ENCODE results near the gene PANX3. TPM values are rescaled to one million over a fixed set of nuclear protein-coding genes. Genes with fewer than 3 reads are reported as not detected.

The PANX3 gene
- total and polyA plus RNA-seq, 4 donors, result not detected

DNA sequence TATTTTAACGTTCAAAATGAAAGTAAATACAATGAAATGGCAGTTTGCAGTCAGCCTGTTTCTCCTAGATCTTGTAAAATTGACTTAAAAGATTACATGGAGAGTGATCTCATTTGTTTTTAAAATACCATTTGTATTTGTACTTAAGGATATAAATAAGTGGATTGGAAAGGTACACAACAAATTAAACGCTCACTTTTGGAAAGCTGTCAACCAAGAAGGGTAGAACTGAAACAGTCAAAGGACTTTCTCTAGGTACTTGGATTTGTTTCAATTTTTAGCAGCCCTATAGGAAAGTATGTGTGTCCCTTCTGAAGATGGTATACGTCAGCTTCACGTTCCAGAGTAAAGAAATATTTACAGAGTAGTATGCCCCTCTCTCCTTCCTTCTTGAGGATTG is 18.7 kb downstream of the PANX3 start:
- ATAC-seq (ENCODE audit: insufficient read depth, low FRiP score), result no peak
- Histone ChIP-seq H3K4me1 (ENCODE audit: control insufficient read depth in 5 of 5, insufficient read depth in 5 of 5, low read length in 5 of 5) (no peaks in the 10 kb centered on the region), H3K4me3 (no peak overlapping the region), H3K27me3 (ENCODE audit: control insufficient read depth in 3 of 3, insufficient read depth in 3 of 3, low read length in 2 of 3) (no peaks in the 10 kb centered on the region), H3K9ac (ENCODE audit: insufficient read depth in 1 of 2, low read length in 2 of 2) (no peak overlapping the region), H3K27ac (ENCODE audit: low read depth in 1 of 2, low read length in 1 of 2) (no peak overlapping the region), H3K36me3 (ENCODE audit: control insufficient read depth in 4 of 4, insufficient read depth in 4 of 4, low read length in 4 of 4) (peaks cover 30 to 58% (median 46%) of the 10 kb centered on the region in 4 donors), H3K9me3 (ENCODE audit: control insufficient read depth in 4 of 4, insufficient read depth in 3 of 4, low read length in 3 of 4) (no peaks in the 10 kb centered on the region)
- DNase-seq, result no peak
- WGBS, 2 donors, result 84 to 90% methylated on average over 4 of the region's 4 CpGs
- no peak for TF ChIP-seq CTCF (IDR thresholded peaks at IDR 0.05; ENCODE audit: control extremely low read depth, extremely low read depth)

- ATAC-seq (ENCODE audit: insufficient read depth, low FRiP score) (no peak), DNase-seq (no peak)
- TF ChIP-seq CTCF (IDR thresholded peaks at IDR 0.05; ENCODE audit: control extremely low read depth, extremely low read depth), result no peak
- Histone ChIP-seq H3K9ac (ENCODE audit: insufficient read depth in 1 of 2, low read length in 2 of 2) (no peak overlapping the region), H3K36me3 (ENCODE audit: control insufficient read depth in 4 of 4, insufficient read depth in 4 of 4, low read length in 4 of 4) (peaks cover 26 to 43% (median 37%) of the 10 kb centered on the region in 4 donors), H3K27ac (ENCODE audit: low read depth in 1 of 2, low read length in 1 of 2) (no peak overlapping the region), H3K27me3 (ENCODE audit: control insufficient read depth in 3 of 3, insufficient read depth in 3 of 3, low read length in 2 of 3) (no peaks in the 10 kb centered on the region), H3K4me1 (ENCODE audit: control insufficient read depth in 5 of 5, insufficient read depth in 5 of 5, low read length in 5 of 5) (no peaks in the 10 kb centered on the region), H3K9me3 (ENCODE audit: control insufficient read depth in 4 of 4, insufficient read depth in 3 of 4, low read length in 3 of 4) (no peaks in the 10 kb centered on the region), H3K4me3 (no peak overlapping the region)
- 95 to 97% methylated on average over 1 of the region's 1 CpG for WGBS, 2 donors
Observed at GRCh38 chr11:124633355-124633754, 22.1 kb downstream of the PANX3 start.

- Histone ChIP-seq H3K27me3 (ENCODE audit: control insufficient read depth in 3 of 3, insufficient read depth in 3 of 3, low read length in 2 of 3) (no peaks in the 10 kb centered on the region), H3K9ac (ENCODE audit: insufficient read depth in 1 of 2, low read length in 2 of 2) (no peak overlapping the region), H3K36me3 (ENCODE audit: control insufficient read depth in 4 of 4, insufficient read depth in 4 of 4, low read length in 4 of 4) (peaks cover 23 to 38% (median 28%) of the 10 kb centered on the region in 4 donors), H3K4me1 (ENCODE audit: control insufficient read depth in 5 of 5, insufficient read depth in 5 of 5, low read length in 5 of 5) (no peaks in the 10 kb centered on the region), H3K9me3 (ENCODE audit: control insufficient read depth in 4 of 4, insufficient read depth in 3 of 4, low read length in 3 of 4) (no peaks in the 10 kb centered on the region), H3K27ac (ENCODE audit: low read depth in 1 of 2, low read length in 1 of 2) (no peak overlapping the region), H3K4me3 (no peak overlapping the region)
- WGBS, 2 donors, result 93 to 97% methylated on average over 3 of the region's 3 CpGs
- ATAC-seq (ENCODE audit: insufficient read depth, low FRiP score) (no peak), DNase-seq (no peak)
- TF ChIP-seq CTCF (IDR thresholded peaks at IDR 0.05; ENCODE audit: control extremely low read depth, extremely low read depth), result no peak
Observed at GRCh38 chr11:124635932-124636331, 24.7 kb downstream of the PANX3 start.

DNA sequence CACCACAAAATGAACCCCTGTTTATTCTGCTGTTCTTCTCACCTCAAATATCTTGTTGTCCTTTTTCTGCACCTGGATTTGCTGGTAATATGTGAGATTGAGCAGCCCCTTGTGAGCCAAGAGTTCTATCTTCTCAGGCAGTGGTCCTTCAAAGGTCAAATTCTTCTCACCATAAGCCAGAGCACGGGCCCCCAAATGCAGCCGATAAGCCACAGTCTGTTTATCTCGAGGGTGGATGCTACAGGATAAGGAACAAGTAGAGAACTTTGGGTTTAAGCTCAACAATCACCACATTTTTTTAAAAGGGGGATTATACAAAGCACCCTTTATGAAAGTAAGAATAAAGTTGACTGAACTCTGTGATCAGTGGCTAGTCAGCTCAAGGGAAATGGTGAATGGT is 27.3 kb downstream of the PANX3 start:
- no peaks in the 10 kb centered on the region for H3K9me3 ChIP-seq (ENCODE audit: control insufficient read depth in 4 of 4, insufficient read depth in 3 of 4, low read length in 3 of 4)
- no peaks in the 10 kb centered on the region for H3K27me3 ChIP-seq (ENCODE audit: control insufficient read depth in 3 of 3, insufficient read depth in 3 of 3, low read length in 2 of 3)
- H3K9ac ChIP-seq (ENCODE audit: insufficient read depth in 1 of 2, low read length in 2 of 2), result no peak overlapping the region
- no peak for TF ChIP-seq CTCF (IDR thresholded peaks at IDR 0.05; ENCODE audit: control extremely low read depth, extremely low read depth)
- no peak overlapping the region for H3K4me3 ChIP-seq
- H3K27ac ChIP-seq (ENCODE audit: low read depth in 1 of 2, low read length in 1 of 2), result no peak overlapping the region
- 92 to 95% methylated on average over 3 of the region's 3 CpGs for WGBS, 2 donors
- ATAC-seq (ENCODE audit: insufficient read depth, low FRiP score) (no peak), DNase-seq (no peak)
- H3K36me3 ChIP-seq (ENCODE audit: control insufficient read depth in 4 of 4, insufficient read depth in 4 of 4, low read length in 4 of 4), result peaks cover 3 to 15% (median 11%) of the 10 kb centered on the region in 4 donors
- H3K4me1 ChIP-seq (ENCODE audit: control insufficient read depth in 5 of 5, insufficient read depth in 5 of 5, low read length in 5 of 5), result no peaks in the 10 kb centered on the region
